SK-N-MC (cell line): ENCODE results near the gene TMEM126A.

Experiments
- DNase-seq: peaks from one replicate; pipeline ENCODE4 v3.0.0-alpha.2; 2011; ENCODE audit warnings: low read depth, low spot score
- H3K27ac ChIP-seq: fragments of 200-600 bp; sonication (generic); 2 replicates; pipeline ENCODE4 v1.5.1; 2016; ENCODE audit warnings: mixed run types
- H3K36me3 ChIP-seq: fragments of 200-600 bp; sonication (generic); 2 replicates; pipeline ENCODE4 v1.6.1; 2017; ENCODE audit warnings: antibody characterized with exemption, low read length, mixed read lengths; ENCODE audit not compliant: insufficient read depth
- H3K4me3 ChIP-seq: fragments of 200-600 bp; sonication (generic); 2 replicates; pipeline ENCODE4 v1.5.1; 2016
- H3K9ac ChIP-seq: fragments of 200-600 bp; sonication (generic); 2 replicates; pipeline ENCODE4 v1.8.0; 2017; ENCODE audit warnings: mixed run types, mixed read lengths; ENCODE audit not compliant: insufficient read length
- H3K9me3 ChIP-seq: fragments of 200-600 bp; sonication (generic); 2 replicates; pipeline ENCODE4 v1.6.1; 2017; ENCODE audit warnings: low read depth, mild to moderate bottlenecking, antibody characterized with exemption, low read length, moderate library complexity, mixed read lengths
- EZH2 ChIP-seq: fragments of 200-600 bp; sonication (generic); IDR thresholded peaks from one replicate; pipeline ENCODE4 v1.6.1; 2017; ENCODE audit warnings: antibody characterized with exemption
- FOXP2 ChIP-seq: optimal IDR thresholded peaks from 2 replicates; pipeline ENCODE3; 2011; ENCODE audit warnings: mild to moderate bottlenecking, moderate library complexity; ENCODE audit not compliant: insufficient read depth; ENCODE audit errors: extremely low read length, control extremely low read depth
- POLR2AphosphoS5 ChIP-seq: IDR thresholded peaks from 2 replicates; pipeline ENCODE4 v1.6.1; 2012; ENCODE audit warnings: mild to moderate bottlenecking, low read depth, low read length, borderline replicate concordance

TMEM126A gene

DNA sequence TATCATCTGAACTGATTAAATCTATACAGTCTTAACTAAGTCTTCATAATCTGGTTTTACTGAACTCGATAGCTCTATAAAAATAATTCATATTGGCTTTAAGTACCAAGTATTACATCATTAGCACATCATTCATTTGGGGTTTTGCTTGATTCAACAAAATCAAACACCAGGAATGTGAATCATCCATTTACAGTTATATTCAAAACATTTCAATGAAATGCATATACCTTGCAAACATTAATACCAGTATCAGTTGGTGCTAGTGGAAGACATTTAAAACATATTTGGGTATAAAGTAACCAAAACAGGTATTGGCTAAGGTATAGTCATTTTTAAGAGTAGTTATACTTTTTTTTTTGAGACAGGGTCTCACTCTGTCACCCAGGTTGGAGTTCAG, 50.4 kb downstream of the TMEM126A start:
- H3K36me3 ChIP-seq, result no peaks in the 10 kb centered on the region
- H3K9ac ChIP-seq, result no peak overlapping the region
- H3K4me3 ChIP-seq, result no peak overlapping the region
- H3K9me3 ChIP-seq, result no peaks in the 10 kb centered on the region
- DNase-seq, result no peak
- H3K27ac ChIP-seq, result no peak overlapping the region
- TF ChIP-seq FOXP2 (no peak), EZH2 (no peak), POLR2AphosphoS5 (no peak)

DNA sequence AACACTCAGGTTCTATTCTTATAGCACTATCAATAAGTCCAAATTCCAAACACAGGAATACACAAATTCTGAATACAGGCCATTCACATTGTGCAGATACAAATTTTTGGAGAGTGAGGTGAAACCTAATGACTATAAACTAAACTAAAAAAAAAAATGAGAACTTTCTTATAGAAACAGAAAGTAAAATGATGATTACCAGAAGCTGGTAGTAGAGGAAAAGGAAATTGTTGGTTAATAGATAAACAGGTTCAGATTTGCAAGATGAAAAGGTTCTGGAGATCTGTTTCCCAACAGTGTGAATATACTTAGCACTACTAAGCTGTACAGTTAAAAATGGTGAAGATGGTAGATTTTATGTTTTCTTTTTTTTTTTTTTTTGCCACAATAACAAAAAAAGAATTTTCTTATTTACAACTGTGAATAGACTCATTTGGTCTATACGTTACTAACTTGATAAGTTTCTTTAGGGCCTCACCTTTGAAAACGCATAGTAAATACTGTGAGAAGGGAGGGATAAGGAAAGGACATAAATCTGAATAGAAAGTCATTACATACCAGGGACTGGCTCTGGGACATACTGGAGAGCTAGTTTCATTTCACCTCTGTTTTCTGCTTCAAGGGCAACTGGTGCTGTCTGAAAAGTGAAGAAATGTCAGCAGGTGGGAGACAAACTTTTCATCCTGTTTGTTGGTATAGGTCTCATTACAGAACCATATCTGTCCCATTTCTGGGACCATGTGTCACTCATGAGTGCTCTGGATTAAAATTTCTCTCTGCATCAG, 52.4 kb downstream of the TMEM126A start:
- no peak for TF ChIP-seq EZH2
- no peak for TF ChIP-seq POLR2AphosphoS5
- TF ChIP-seq FOXP2, result no peak
- no peak overlapping the region for H3K27ac ChIP-seq
- H3K36me3 ChIP-seq, result no peaks in the 10 kb centered on the region
- no peak overlapping the region for H3K4me3 ChIP-seq
- H3K9me3 ChIP-seq, result no peaks in the 10 kb centered on the region
- DNase-seq, result no peak
- no peak overlapping the region for H3K9ac ChIP-seq

DNA sequence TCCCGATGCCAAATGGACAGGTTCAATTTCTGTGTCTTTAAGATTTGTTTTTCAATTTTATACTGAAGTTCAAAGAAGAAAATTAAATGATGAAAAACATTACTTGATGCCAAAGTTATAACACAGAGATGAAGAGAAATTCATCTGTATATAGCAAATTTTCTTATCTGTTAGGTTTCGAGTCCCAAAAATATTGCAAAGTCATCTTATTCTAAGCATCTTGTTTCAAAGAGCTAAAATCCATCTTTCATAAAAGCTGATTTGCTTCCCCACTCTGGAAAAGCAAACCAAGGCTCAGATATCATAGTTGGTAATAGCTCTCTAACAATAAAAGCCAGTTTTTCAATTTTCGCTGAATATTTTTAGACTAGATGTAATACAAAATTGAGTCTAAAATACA, 57.2 kb downstream of the TMEM126A start:
- no peak overlapping the region for H3K4me3 ChIP-seq
- no peaks in the 10 kb centered on the region for H3K9me3 ChIP-seq
- no peak for TF ChIP-seq EZH2
- no peak for TF ChIP-seq POLR2AphosphoS5
- no peak for TF ChIP-seq FOXP2
- no peak overlapping the region for H3K9ac ChIP-seq
- no peak overlapping the region for H3K27ac ChIP-seq
- DNase-seq, result no peak
- H3K36me3 ChIP-seq, result no peaks in the 10 kb centered on the region

DNA sequence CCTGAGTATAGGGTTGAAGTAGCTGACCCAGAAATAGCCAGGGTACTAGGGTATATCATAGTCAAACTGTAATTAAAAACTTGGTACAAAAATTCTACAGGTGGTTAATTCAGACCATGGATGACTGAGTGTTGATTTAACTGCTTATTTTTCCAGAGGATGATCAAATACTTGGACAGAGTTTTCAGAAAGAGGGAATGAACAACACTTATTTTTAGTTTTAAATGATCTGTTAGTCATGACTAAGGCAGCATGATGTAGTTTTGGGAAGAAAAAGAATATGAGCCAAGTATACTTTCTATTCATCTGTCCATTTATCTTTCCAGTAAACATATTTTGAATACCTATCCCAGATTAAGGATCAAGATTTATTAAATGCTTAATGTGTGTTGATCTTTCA, 58.0 kb downstream of the TMEM126A start:
- Histone ChIP-seq H3K4me3 (no peak overlapping the region), H3K27ac (no peak overlapping the region), H3K9me3 (no peaks in the 10 kb centered on the region), H3K9ac (no peak overlapping the region), H3K36me3 (no peaks in the 10 kb centered on the region)
- TF ChIP-seq POLR2AphosphoS5 (no peak), FOXP2 (no peak), EZH2 (no peak)
- no peak for DNase-seq
